GM21381 (cell line): Measurements from ENCODE around the gene CYP3A4.
"Not testable (repeated sequence)": the region's sequence is repeated elsewhere in the genome, so short reads cannot be mapped to it uniquely, and the experiment has no call there.

Experiments
- ATAC-seq: cut with Tn5 transposase; IDR thresholded peaks from one replicate; pipeline ENCODE4 v1.9.1; 2021; ENCODE audit warnings: mild to moderate bottlenecking, moderate library complexity; ENCODE audit not compliant: unreplicated experiment

CYP3A4 gene

GRCh38 chr7:99793443-99793842 lies 9.5 kb upstream of the CYP3A4 start:
- ATAC-seq = no peak

GRCh38 chr7:99792967-99793366 lies 9.0 kb upstream of the CYP3A4 start:
- ATAC-seq = no peak

DNA sequence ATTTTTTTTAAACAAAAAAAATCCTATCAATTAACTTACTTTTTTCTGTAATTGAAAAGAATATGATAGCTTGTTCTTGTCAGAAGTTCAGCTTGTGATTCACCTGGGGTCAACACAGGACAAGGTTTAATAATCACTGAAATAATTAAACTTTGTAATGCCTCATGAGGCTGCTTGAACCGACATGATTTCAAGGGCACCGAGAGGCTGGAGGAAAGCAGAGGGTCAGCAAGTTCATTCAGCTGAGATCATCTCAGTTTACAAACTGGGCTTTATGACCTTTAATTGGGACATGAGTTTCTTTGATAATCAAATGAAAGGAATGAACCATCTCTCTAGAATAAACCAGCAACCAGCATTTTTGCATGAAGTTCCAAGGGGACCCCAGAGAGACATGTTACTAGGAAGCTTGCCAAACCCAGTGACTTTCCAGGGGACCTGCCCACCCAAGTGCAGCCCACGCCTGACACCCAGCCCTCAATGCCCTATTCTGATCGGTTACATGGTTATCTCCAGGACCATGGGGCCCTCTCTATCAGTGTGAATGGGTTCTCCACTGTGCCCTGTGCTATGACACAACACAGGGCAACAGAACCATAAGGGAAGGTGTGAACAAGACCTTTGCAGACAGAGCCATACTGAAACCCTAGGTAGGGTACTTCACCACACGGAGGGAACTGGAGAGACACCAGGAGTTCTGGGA lies 7.8 kb upstream of the CYP3A4 start:
- no peak for ATAC-seq

DNA sequence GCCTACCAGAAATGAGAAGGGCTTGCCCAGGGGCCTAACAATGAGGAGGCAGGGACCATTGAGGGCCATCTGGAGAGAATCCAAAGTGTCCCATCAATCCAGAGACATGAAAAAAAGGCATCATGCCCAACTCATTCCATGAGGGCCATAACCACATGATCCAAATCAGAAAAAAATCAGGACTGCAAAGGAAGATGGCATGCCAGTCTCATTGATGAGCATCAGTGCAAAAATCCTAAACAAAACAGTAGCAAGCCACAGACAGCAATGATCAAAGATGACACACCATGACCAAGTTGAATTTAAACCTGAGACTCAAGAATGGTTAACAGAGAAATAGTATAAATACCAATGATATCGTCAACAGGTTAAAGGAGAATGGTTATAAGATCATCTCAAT lies 7.0 kb upstream of the CYP3A4 start:
- no peak for ATAC-seq

GRCh38 chr7:99790407-99790806 lies 6.4 kb upstream of the CYP3A4 start:
- no peak for ATAC-seq

DNA sequence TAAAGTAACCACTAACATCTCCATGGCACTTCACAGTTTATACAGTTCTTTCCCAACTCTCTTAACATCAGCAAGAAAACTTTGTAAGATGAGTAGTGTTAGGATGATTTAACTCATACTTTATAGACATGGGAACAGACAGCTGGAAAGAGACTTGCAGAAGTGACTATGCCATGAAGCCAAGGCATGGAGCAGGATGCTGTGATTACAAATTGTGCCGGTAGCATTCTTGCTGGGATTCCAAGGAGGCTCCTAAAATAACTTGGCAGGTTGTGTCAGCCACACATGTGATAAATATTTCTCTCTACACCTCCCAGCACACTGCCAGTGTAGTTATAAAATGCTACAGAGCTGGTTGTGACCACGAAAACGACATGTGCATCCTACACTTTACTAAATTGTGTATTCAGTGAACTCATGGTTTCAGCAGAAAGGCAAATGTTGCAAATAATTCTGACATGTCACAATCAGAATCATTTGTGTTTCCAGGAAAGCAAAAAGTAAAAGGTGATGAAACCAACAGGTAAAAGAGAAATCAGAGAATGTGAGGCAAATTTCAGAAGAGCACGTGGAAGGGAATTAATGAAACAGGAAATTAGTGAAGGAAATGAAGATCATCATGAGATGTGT lies 5.6 kb upstream of the CYP3A4 start:
- no peak for ATAC-seq

GRCh38 chr7:99788554-99788953 lies 4.6 kb upstream of the CYP3A4 start:
- no peak for ATAC-seq

DNA sequence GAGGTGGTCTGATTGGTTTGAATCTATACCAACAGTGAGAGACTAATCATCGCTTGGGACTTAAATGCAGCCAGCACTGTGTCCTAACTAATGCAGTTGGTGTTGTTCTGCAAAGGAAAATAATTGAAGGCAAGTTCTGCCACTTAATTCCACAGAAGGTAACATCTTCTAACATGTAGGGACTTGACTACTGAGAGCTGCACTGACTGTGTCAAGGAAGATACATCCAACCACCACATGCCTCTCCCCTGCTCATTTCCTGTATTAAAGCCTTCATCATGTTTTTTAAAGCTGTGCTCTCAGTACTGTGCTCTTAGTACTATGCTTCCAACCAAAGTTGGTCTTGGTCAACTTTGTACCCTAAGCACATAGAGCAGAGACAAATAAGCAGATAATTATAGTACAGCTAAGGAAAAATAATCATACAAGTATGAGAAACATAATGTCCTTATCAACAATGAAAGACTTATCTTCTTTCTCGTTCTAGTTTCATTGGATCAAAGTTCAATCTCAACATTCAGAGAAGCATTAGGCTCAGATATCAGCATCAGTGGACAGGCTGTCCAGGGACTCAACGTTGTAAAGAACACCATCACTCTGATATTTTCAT lies 2.8 kb upstream of the CYP3A4 start:
- ATAC-seq = no peak

DNA sequence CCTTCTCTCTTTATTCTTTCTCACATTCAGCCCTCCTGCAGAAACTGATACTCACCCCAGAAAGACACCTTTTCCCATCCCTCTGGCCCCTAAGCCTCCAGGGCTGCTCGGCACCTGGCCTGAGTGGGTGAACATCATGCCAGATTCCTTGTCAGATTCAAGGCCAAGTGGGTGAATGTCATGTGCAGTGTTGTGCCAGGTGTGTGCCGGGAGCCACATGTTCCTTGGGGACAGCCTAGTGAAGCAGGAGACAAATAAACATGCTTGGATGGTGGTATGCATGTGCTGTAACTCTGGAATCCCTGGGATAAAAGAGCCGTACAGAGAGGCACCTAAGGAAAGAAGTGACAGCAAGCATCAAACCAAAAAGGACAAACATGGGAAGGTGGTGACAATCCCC lies 1.7 kb upstream of the CYP3A4 start:
- ATAC-seq = not testable (repeated sequence)

GRCh38 chr7:99782012-99782953 lies 1.7 kb downstream of the CYP3A4 start:
- no peak for ATAC-seq

DNA sequence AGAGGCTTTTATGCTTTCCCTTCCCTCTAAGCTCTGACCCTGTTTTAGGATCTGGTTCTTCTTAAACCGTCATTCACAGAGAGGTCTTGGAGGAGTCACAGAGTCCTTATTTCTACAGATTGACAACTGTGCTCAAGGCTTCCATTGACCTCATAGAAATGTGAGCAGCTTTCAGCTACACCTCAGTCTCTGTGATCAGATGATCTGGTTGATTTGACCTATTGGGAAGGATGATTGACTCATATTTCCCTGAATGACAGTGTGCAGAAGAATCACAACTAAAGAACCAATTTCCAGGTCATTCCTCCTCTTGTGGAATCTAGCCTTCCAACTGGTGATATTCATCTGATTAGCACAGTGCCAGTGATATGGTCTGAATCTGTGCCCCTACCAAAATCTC lies 3.4 kb downstream of the CYP3A4 start:
- no peak for ATAC-seq

DNA sequence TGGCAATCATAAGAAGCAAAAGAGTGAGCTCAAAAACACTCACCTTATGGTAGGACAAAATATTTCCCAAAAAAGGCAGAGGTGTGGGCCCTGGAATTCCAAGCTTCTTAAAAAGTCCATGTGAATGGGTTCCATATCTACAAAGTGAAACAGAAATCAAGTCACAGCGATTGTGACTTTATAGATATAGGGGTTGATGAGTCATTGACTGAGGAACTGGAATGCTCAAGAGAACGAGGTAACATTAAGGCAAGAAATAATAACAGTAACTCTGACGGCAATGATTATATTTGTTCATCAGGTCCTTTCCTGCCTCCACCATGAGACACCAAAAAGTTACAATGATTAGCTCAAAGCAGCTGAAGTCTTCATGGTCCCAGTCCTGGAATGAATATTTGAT lies 4.0 kb downstream of the CYP3A4 start:
- no peak for ATAC-seq

- ATAC-seq = no peak
Observed at GRCh38 chr7:99778880-99779279, 5.1 kb downstream of the CYP3A4 start.

GRCh38 chr7:99773395-99773794 lies 10.6 kb downstream of the CYP3A4 start:
- not testable (repeated sequence) for ATAC-seq

- no peak for ATAC-seq
Observed at GRCh38 chr7:99772565-99772964, 11.4 kb downstream of the CYP3A4 start.

GRCh38 chr7:99769494-99769893 lies 14.5 kb downstream of the CYP3A4 start:
- not testable (repeated sequence) for ATAC-seq

DNA sequence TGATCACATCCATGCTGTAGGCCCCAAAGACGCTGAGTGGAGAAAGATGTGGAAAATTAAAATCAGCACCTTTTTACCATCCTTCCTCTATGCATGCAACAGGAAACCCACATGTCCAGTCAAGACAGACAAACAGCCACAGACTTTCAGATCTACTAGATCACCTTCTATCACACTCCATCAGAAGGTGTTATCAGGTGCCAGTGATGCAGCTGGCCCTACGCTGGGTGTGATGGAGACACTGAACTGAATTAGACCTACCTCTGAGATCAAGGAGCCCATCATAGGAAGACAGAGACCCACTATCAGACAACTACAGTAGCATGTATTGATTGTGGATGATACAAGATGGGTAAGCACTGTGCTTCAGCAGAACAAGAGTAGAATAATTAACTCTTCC lies 15.5 kb downstream of the CYP3A4 start:
- peak; percentile 51 for ATAC-seq

GRCh38 chr7:99767662-99768061 lies 16.3 kb downstream of the CYP3A4 start:
- ATAC-seq = peak; percentile 79

DNA sequence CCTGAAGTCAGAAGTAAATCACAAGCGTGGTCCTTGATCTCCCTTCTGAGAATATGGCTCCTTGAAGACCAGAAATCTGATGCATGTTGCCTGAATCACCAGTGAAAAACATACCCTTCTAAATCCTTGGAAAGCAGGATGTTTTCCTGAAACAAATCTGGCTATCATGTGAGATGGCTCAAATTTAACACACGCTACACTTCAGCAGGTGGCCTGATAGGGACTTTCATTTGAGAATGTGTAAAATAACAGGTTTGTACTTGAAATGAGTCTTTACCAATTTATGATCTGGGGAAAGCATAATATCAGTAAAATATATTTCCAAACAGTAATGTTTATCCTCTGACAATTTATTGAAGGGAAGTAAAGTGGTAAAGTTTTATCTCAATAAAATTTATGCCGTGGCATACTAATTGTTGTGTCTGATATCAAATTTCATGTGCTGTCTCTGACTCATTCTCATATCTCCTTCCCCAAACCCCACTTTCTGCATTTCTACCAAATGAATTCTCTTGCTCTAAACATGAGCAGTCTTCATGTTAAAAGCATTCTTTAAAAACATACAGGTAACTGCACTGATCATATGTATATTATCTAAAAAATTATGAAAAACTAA lies 17.4 kb downstream of the CYP3A4 start:
- ATAC-seq = no peak

DNA sequence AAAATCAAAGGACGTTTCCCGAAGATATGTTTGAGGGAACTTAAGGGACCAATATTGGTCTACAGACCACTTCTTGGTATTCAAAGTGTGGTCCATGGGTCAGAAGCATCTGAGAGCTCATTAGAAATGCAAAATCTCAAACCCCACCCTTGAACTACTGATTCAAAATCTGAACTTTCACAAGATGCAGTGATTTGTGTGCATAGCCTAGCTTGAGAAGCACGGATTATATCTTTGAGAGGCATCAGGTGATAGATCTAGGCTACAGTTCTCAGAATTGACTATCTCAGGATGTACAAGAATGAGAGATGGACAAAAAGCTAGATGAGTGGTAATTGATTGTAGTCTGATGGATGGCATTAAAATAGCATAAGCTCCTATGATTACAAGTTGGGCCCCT lies 19.5 kb downstream of the CYP3A4 start:
- ATAC-seq = no peak
